K562 (cell line): ENCODE results near the gene EPB42. TPM values are rescaled to one million over a fixed set of nuclear protein-coding genes. Genes with fewer than 3 reads are reported as not detected.

ENCODE experiments used
- CHD7 ChIP-seq: fragments of 200-600 bp; sonication (generic); IDR thresholded peaks from one replicate; pipeline ENCODE4 v1.6.1; 2012; ENCODE audit warnings: mild to moderate bottlenecking, low read depth, low read length, inconsistent platforms
- E2F6 ChIP-seq, 2 experiments: IDR thresholded peaks; 2 replicates each; pipeline ENCODE4 v1.6.1; 2011; ENCODE audit warnings: borderline replicate concordance in 1 of 2, control low read depth in 1 of 2, low read depth in 1 of 2, low read length in 1 of 2, mild to moderate bottlenecking in 1 of 2, mixed read lengths in 1 of 2, moderate library complexity in 1 of 2; ENCODE audit not compliant: insufficient read depth in 1 of 2, insufficient read length in 1 of 2, poor library complexity in 1 of 2, severe bottlenecking in 1 of 2; ENCODE audit errors: extremely low read depth in 1 of 2
- HIVEP1 ChIP-seq: fragments of 250-450 bp; sonication (Bioruptor Pico); IDR thresholded peaks from 2 replicates; pipeline ENCODE4 v1.4.0; 2020; ENCODE audit warnings: mild to moderate bottlenecking
- HOXB6 ChIP-seq: fragments of 250-450 bp; sonication (Bioruptor Pico); IDR thresholded peaks from 2 replicates; pipeline ENCODE4 v1.5.1; 2022; ENCODE audit warnings: mild to moderate bottlenecking, borderline replicate concordance
- LEF1 ChIP-seq: fragments of 450-650 bp; IDR thresholded peaks from 2 replicates; pipeline ENCODE4 v1.6.1; 2016; ENCODE audit warnings: mild to moderate bottlenecking
- MXI1 ChIP-seq: IDR thresholded peaks from 2 replicates; pipeline ENCODE4 v1.6.1; 2011; ENCODE audit warnings: low read depth, mild to moderate bottlenecking, improper control_type of control experiment, low read length
- PRPF4 ChIP-seq: fragments of 200-400 bp; formaldehyde crosslinking; IDR thresholded peaks from one replicate; pipeline ENCODE4 v1.6.1; 2017; ENCODE audit warnings: low read length, low read depth, mild to moderate bottlenecking; ENCODE audit not compliant: insufficient read depth, poor library complexity, severe bottlenecking
- SAFB ChIP-seq: fragments of 200-400 bp; formaldehyde crosslinking; IDR thresholded peaks from 2 replicates; pipeline ENCODE4 v1.6.1; 2017; ENCODE audit warnings: low read depth, low read length, borderline replicate concordance
- SIRT6 ChIP-seq: IDR thresholded peaks from one replicate; pipeline ENCODE4 v1.6.1; 2012; ENCODE audit warnings: low read depth, mild to moderate bottlenecking, control low read depth, inconsistent platforms, low read length, moderate library complexity
- SMAD3 ChIP-seq: fragments of 450-650 bp; formaldehyde crosslinking; conservative IDR thresholded peaks from 2 replicates; pipeline ENCODE4 v1.4.0; 2020; ENCODE audit warnings: mild to moderate bottlenecking
- SMARCB1 ChIP-seq: IDR thresholded peaks from 2 replicates; pipeline ENCODE4 v1.6.1; 2011; ENCODE audit warnings: improper control_type of control experiment, low read depth; ENCODE audit not compliant: insufficient read length
- SMC3 ChIP-seq: conservative IDR thresholded peaks from 2 replicates; pipeline ENCODE4 v1.6.1; 2011; ENCODE audit warnings: low read depth, low read length, improper control_type of control experiment; ENCODE audit not compliant: insufficient read depth
- TAF1 ChIP-seq: IDR thresholded peaks from 2 replicates; pipeline ENCODE4 v1.6.1; 2011; ENCODE audit warnings: mild to moderate bottlenecking, low read length, moderate library complexity; ENCODE audit not compliant: insufficient read depth, control insufficient read depth, severe bottlenecking; ENCODE audit errors: extremely low read depth
- ZNF3 ChIP-seq: fragments of 250-450 bp; sonication (Bioruptor Pico); IDR thresholded peaks from 2 replicates; pipeline ENCODE4 v1.5.0; 2021; ENCODE audit warnings: mild to moderate bottlenecking, moderate library complexity
- polyA plus RNA-seq, 8 experiments: library from polyadenylated mRNA; depleted of rRNA in 4 of 8; stranded (reverse) in 5 of 8; unstranded in 3 of 8; fragments of >200 nt; fragmentation: Nextera tagmentation in 2 of 8; fragmentation: Illumina TruSeq in 1 of 8; extraction: Ambion mirVana in 2 of 8; extraction: Trizol in 1 of 8; gene quantifications; 2 replicates each; pipeline versions ENCODE4 v1.2.1 to v1.2.3, GENCODE V29; 2011 to 2014; ENCODE audit warnings: inconsistent platforms in 1 of 8, missing spikeins in 1 of 8
- total RNA-seq, 7 experiments: library from RNA; depleted of rRNA in 6 of 7; stranded (reverse); fragments of >200 nt in 6 of 7; fragmentation: Illumina TruSeq in 2 of 7; extraction: Trizol in 2 of 7; gene quantifications; 2 replicates each; pipeline versions ENCODE4 v1.2.1 to v1.2.3, GENCODE V29; 2011 to 2021; ENCODE audit warnings: low replicate concordance in 1 of 7
- TF ChIP-seq, protein P1 (sequence below): sonication (generic); formaldehyde crosslinking; IDR thresholded peaks from 2 replicates; pipeline ENCODE4 v1.9.0; 2022; ENCODE audit warnings: mild to moderate bottlenecking, missing genetic modification reagents

The EPB42 gene
- total and polyA plus RNA-seq, 9 of the 15 experiments (the other 6 are each of a cell fraction or from before 2014, with no cell fraction given), result 0.38 to 2.3 (median 1.4) TPM

DNA sequence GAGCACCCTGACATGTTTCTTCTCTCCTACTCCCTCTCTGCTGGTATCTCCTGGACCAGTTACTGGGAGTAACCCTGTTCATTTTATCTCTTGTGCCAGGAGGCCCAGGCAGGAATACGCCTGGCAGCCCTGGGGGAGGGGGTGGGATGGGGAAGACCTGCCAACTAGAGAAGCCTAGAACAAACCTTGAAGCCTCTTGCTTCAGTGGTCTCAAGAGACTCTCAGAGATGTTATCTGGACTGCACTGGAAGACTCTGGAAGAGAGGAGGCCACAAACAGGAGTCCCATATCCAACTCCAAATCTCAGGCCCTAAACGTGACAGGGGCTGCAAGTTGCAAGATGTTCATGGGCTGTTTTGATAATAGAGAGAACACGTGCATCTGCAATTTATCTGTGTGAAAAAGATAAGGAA lies at the start of gene EPB42 (continued):
- TF ChIP-seq, protein P1, sequence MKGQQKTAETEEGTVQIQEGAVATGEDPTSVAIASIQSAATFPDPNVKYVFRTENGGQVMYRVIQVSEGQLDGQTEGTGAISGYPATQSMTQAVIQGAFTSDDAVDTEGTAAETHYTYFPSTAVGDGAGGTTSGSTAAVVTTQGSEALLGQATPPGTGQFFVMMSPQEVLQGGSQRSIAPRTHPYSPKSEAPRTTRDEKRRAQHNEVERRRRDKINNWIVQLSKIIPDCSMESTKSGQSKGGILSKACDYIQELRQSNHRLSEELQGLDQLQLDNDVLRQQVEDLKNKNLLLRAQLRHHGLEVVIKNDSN (CRISPR knock-in tag), result no peak
- TF ChIP-seq E2F6 (IDR thresholded peaks at IDR 0.05; ENCODE audit: borderline replicate concordance in 1 of 2, extremely low read depth in 1 of 2, insufficient read depth in 1 of 2, insufficient read length in 1 of 2, low read depth in 1 of 2, low read length in 1 of 2, poor library complexity in 1 of 2, severe bottlenecking in 1 of 2), result no peak
- TF ChIP-seq SMAD3 (CRISPR knock-in tag), result no peak
- no peak for TF ChIP-seq TAF1
- TF ChIP-seq HIVEP1 (CRISPR knock-in tag), result no peak
- no peak for TF ChIP-seq SMARCB1
- TF ChIP-seq SIRT6, result no peak
- no peak for TF ChIP-seq MXI1
- no peak for TF ChIP-seq HOXB6 (CRISPR knock-in tag)
- TF ChIP-seq PRPF4, result no peak
- TF ChIP-seq SMC3, result no peak
- no peak for TF ChIP-seq SAFB
- no peak for TF ChIP-seq CHD7
- TF ChIP-seq LEF1, result peak; percentile 84
- TF ChIP-seq ZNF3 (CRISPR knock-in tag), result no peak
